Keratinocyte (primary cell): ENCODE data around the gene LMO7.

ENCODE experiments used
- CTCF ChIP-seq, 3 experiments: IDR thresholded peaks in 1 of 3; conservative IDR thresholded peaks in 1 of 3; optimal IDR thresholded peaks in 1 of 3; 2 replicates in 2 of 3; 3 replicates in 1 of 3; pipeline versions ENCODE3 to v1.5.1; 2011; ENCODE audit warnings: low read length in 3 of 3, mild to moderate bottlenecking in 3 of 3, moderate library complexity in 2 of 3, control low read depth in 1 of 3, inconsistent platforms in 1 of 3; ENCODE audit not compliant: insufficient read depth in 2 of 3; ENCODE audit errors: extremely low read depth in 1 of 3
- EZH2 ChIP-seq: IDR thresholded peaks from one replicate; pipeline ENCODE4 v1.6.1; 2012; ENCODE audit warnings: inconsistent platforms, mild to moderate bottlenecking, low read length, moderate library complexity

- TF ChIP-seq CTCF (optimal IDR thresholded peaks at IDR 0.05 in 1 of 3, IDR thresholded peaks at IDR 0.05 in 1 of 3, conservative IDR thresholded peaks at IDR 0.05 in 1 of 3; ENCODE audit: extremely low read depth in 1 of 3, insufficient read depth in 2 of 3, low read length in 3 of 3) = no peak
- no peak for TF ChIP-seq EZH2
These were observed 35.8 kb upstream of the LMO7 start for GRCh38 chr13:75600371-75600770.
